H1 (cell line): ENCODE results near the gene SNX32.

Source experiments
- CHD2 ChIP-seq: IDR thresholded peaks from 2 replicates; pipeline ENCODE4 v1.6.1; 2012; ENCODE audit warnings: low read length, improper control_type of control experiment
- CTCF ChIP-seq, 3 experiments: IDR thresholded peaks; 1 replicate in 2 of 3; 2 replicates in 1 of 3; pipeline versions ENCODE4 v1.5.1 to v1.6.1; 2011; ENCODE audit warnings: low read length in 3 of 3, mild to moderate bottlenecking in 3 of 3, inconsistent platforms in 2 of 3, low read depth in 1 of 3, moderate library complexity in 1 of 3; ENCODE audit not compliant: insufficient read depth in 1 of 3; ENCODE audit errors: control extremely low read depth in 1 of 3
- EGR1 ChIP-seq: IDR thresholded peaks from 2 replicates; pipeline ENCODE4 v1.6.1; 2011; ENCODE audit warnings: low read depth, low read length, borderline replicate concordance
- EZH2 ChIP-seq: fragments of 200-600 bp; sonication (generic); IDR thresholded peaks from 2 replicates; pipeline ENCODE4 v1.7.1; 2012; ENCODE audit warnings: low read depth, mild to moderate bottlenecking, moderate library complexity, low read length, inconsistent platforms; ENCODE audit not compliant: severe bottlenecking
- HDAC6 ChIP-seq: IDR thresholded peaks from one replicate; pipeline ENCODE4 v1.7.1; 2012; ENCODE audit warnings: low read depth, mild to moderate bottlenecking, inconsistent platforms, low read length, moderate library complexity
- JUND ChIP-seq: IDR thresholded peaks from 2 replicates; pipeline ENCODE4 v1.6.1; 2011; ENCODE audit warnings: mild to moderate bottlenecking, improper control_type of control experiment, low read length
- KDM1A ChIP-seq: fragments of 200-600, 300-600 bp; sonication (generic); IDR thresholded peaks from 2 replicates; pipeline ENCODE4 v1.7.1; 2016; ENCODE audit warnings: mild to moderate bottlenecking, low read length, borderline replicate concordance
- MAX ChIP-seq: IDR thresholded peaks from 2 replicates; pipeline ENCODE4 v1.6.1; 2012; ENCODE audit warnings: inconsistent platforms
- NANOG ChIP-seq: IDR thresholded peaks from 2 replicates; pipeline ENCODE4 v1.6.1; 2011; ENCODE audit warnings: low read length, low read depth, mild to moderate bottlenecking, inconsistent platforms; ENCODE audit not compliant: insufficient read depth, poor library complexity, severe bottlenecking
- NRF1 ChIP-seq: IDR thresholded peaks from 2 replicates; pipeline ENCODE4 v1.6.1; 2011; ENCODE audit warnings: mild to moderate bottlenecking, low read depth, low read length, improper control_type of control experiment
- RXRA ChIP-seq: IDR thresholded peaks from 2 replicates; pipeline ENCODE4 v1.6.1; 2011; ENCODE audit warnings: low read depth, mild to moderate bottlenecking, low read length, moderate library complexity; ENCODE audit not compliant: insufficient read depth
- SP1 ChIP-seq: IDR thresholded peaks from 2 replicates; pipeline ENCODE4 v1.6.1; 2011; ENCODE audit warnings: low read depth, low read length
- TAF1 ChIP-seq: IDR thresholded peaks from 2 replicates; pipeline ENCODE4 v1.6.1; 2011; ENCODE audit warnings: mild to moderate bottlenecking, low read depth, low read length
- YY1 ChIP-seq: IDR thresholded peaks from 2 replicates; pipeline ENCODE4 v1.6.1; 2011; ENCODE audit warnings: low read depth, mild to moderate bottlenecking, low read length

- TF ChIP-seq RXRA (no peak), TAF1 (no peak), NANOG (no peak), CTCF (IDR thresholded peaks at IDR 0.05; ENCODE audit: control extremely low read depth in 1 of 3, insufficient read depth in 1 of 3, low read depth in 1 of 3, low read length in 3 of 3) (no peak), MAX (no peak), JUND (no peak), EZH2 (no peak), SP1 (no peak), KDM1A (no peak), HDAC6 (no peak), CHD2 (no peak), YY1 (no peak), EGR1 (no peak), NRF1 (no peak)
Measured at GRCh38 chr11:65844231-65844872, 10.6 kb downstream of the SNX32 start.
